Bronchial epithelial cell (primary cell): Measurements from ENCODE around the gene RITA1. TPM values are rescaled to one million over a fixed set of nuclear protein-coding genes. Genes with fewer than 3 reads are reported as not detected.
"Not testable (repeated sequence)": the region's sequence is repeated elsewhere in the genome, so short reads cannot be mapped to it uniquely, and the experiment has no call there.

Experiments
- DNase-seq: peaks from one replicate; pipeline ENCODE4 v3.0.0-alpha.2; 2010; ENCODE audit warnings: low read depth
- FAIRE-seq: peaks from 2 replicates; lab custom pipeline; 2011; peaks lifted over from hg19 to GRCh38; lab: Jason Lieb, UNC
- H3K27me3 ChIP-seq: 2 replicates; pipeline ENCODE4 v1.5.1; 2011; ENCODE audit warnings: low read length; ENCODE audit not compliant: control insufficient read depth, insufficient read depth
- H3K36me3 ChIP-seq: 2 replicates; pipeline ENCODE4 v1.5.1; 2011; ENCODE audit warnings: low read length; ENCODE audit not compliant: control insufficient read depth, insufficient read depth
- H3K4me3 ChIP-seq: 2 replicates; pipeline ENCODE4 v1.5.1; 2011; ENCODE audit warnings: mild to moderate bottlenecking, low read depth, low read length, control low read depth
- CTCF ChIP-seq: IDR thresholded peaks from 2 replicates; pipeline ENCODE4 v1.5.1; 2011; ENCODE audit warnings: mild to moderate bottlenecking, moderate library complexity, low read length, control low read depth, inconsistent platforms; ENCODE audit not compliant: insufficient read depth, severe bottlenecking
- total RNA-seq: library from RNA; depleted of rRNA; stranded (reverse); fragments of >200 nt; gene quantifications from 2 replicates; pipeline ENCODE4 v1.2.1, GENCODE V29; 2014

The RITA1 gene
- total RNA-seq, 1 donor from 2014 or later = 17.6 TPM

DNA sequence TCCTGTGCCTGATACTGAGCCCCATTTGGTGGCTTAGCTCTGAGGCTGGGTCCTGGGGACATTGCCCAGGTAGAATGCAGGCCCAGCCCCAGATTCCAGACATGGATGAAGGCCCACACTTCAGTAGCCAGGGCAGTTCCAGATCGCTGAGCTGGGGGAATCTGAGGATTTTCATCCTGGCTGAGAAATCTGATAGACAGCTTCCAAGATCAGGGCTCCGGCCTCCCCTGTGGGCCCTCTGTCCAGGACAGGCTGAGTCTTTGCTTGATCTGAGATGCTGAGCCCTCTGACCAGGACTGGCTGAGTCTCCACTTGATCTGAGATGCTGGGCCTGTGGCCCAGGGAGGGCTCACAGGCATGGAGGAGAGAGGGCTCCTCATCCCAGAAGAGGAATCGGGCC, 46.7 kb upstream of the RITA1 start:
- no peak for DNase-seq
- TF ChIP-seq CTCF = no peak
- H3K36me3 ChIP-seq = no peaks in the 10 kb centered on the region
- H3K27me3 ChIP-seq = no peaks in the 10 kb centered on the region
- no peak for FAIRE-seq
- H3K4me3 ChIP-seq = no peak overlapping the region

GRCh38 chr12:113140706-113141105, 44.8 kb upstream of the RITA1 start:
- H3K27me3 ChIP-seq = no peaks in the 10 kb centered on the region
- no peak for TF ChIP-seq CTCF
- DNase-seq (no peak), FAIRE-seq (no peak)
- H3K36me3 ChIP-seq = no peaks in the 10 kb centered on the region
- no peak overlapping the region for H3K4me3 ChIP-seq

DNA sequence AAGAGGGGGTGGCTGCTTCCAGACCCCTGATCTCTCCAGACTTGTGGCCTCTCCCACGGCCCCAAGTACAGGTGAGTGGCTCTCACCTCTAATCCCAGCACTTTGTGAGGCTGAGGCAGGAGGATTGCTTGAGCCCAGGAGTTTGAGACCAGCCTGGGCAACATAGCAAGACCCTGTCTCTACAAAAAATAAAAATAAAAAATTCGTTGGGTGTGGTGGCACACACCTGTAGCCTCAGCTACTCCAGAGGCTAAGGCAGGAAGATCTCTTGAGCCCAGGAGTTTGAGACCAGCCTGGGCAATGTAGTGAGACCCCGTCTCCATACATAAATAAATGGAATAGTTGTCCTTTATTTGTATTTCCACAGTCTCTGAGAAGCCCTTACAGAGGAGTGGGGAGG, 43.8 kb upstream of the RITA1 start:
- H3K4me3 ChIP-seq, H3K36me3 ChIP-seq, H3K27me3 ChIP-seq, DNase-seq, FAIRE-seq: not testable (repeated sequence)

- no peak for DNase-seq
- H3K27me3 ChIP-seq = no peaks in the 10 kb centered on the region
- no peak for FAIRE-seq
Measured at GRCh38 chr12:113142173-113142885, 43.2 kb upstream of the RITA1 start.

GRCh38 chr12:113142886-113143332, 42.6 kb upstream of the RITA1 start:
- DNase-seq (no peak), FAIRE-seq (no peak)
- Histone ChIP-seq H3K4me3 (no peak overlapping the region), H3K36me3 (no peaks in the 10 kb centered on the region), H3K27me3 (no peaks in the 10 kb centered on the region)
- TF ChIP-seq CTCF = no peak

More at GRCh38 chr12:113142173-113142885, 43.2 kb upstream of the RITA1 start:
- Histone ChIP-seq H3K4me3 (no peak overlapping the region), H3K36me3 (no peaks in the 10 kb centered on the region)
- no peak for TF ChIP-seq CTCF

DNA sequence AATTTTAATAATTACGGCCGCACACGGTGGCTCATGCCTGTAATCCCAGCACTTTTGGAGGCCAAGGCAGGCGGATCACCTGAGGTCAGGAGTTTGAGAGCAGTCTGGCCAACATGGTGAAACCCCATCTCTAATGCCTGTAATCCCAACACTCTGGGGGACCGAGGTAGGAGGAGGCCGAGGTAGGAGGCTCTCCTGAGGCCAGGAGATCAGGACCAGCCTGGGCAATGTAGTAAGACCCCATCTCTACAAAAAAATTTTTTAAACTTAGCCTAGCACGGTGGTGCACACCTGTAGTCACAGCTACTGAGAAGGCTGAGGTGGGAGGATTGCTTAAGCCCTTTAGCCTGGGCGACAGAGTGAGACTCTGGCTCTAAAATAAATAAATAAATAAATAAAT, 41.6 kb upstream of the RITA1 start:
- FAIRE-seq (no peak), DNase-seq (no peak)
- Histone ChIP-seq H3K4me3 (no peak overlapping the region), H3K27me3 (no peaks in the 10 kb centered on the region), H3K36me3 (no peaks in the 10 kb centered on the region)
- TF ChIP-seq CTCF = no peak
